Measurements from ENCODE around the gene MRPL23. TPM values are rescaled to one million over a fixed set of nuclear protein-coding genes. Genes with fewer than 3 reads are reported as not detected.

Gene MRPL23
- total and polyA plus RNA-seq, 2 donors (not counting 3 experiments of a cell fraction or from before 2014, with no cell fraction given) = 72.7 to 222 TPM

- Histone ChIP-seq H3K79me2 (ENCODE audit: control insufficient read depth, insufficient read depth, low read length) (no peaks in the 10 kb centered on the region), H2AFZ (ENCODE audit: low read depth, low read length) (no peak overlapping the region), H3K4me1 (ENCODE audit: control insufficient read depth, extremely low read depth, insufficient read depth, low read length) (no peaks in the 10 kb centered on the region), H3K36me3 (ENCODE audit: control insufficient read depth in 2 of 2, extremely low read depth in 1 of 2, insufficient read depth in 2 of 2, low read length in 2 of 2) (no peaks in the 10 kb centered on the region), H3K9ac (replicated peaks; ENCODE audit: extremely low read depth, insufficient read depth, low read length) (no peak overlapping the region), H3K9me1 (replicated peaks; ENCODE audit: control insufficient read depth, extremely low read depth, insufficient read depth, low read length) (no peaks in the 10 kb centered on the region), H4K20me1 (replicated peaks; ENCODE audit: control insufficient read depth, extremely low read depth, insufficient read depth, low read length) (no peaks in the 10 kb centered on the region), H3K4me2 (ENCODE audit: insufficient read depth, low read length) (no peak overlapping the region), H3K27ac (ENCODE audit: insufficient read depth, low read depth, low read length) (no peak overlapping the region), H3K9me3 (replicated peaks; ENCODE audit: control insufficient read depth, insufficient read depth, low read length) (no peaks in the 10 kb centered on the region), H3K27me3 (ENCODE audit: control insufficient read depth in 2 of 2, insufficient read depth in 2 of 2, low read length in 2 of 2) (no peaks in the 10 kb centered on the region), H3K4me3 (replicated peaks in 1 of 3; ENCODE audit: insufficient read depth in 1 of 3, low read depth in 1 of 3, low read length in 3 of 3) (no peak overlapping the region)
- BruUV-seq (replicated peaks) = no TSS peak
- ChIA-PET CTCF (interaction anchor here (1.5 to 2.3 kb wide), 2 partner anchors 88 to 182 kb away, joined by 8 to 12 read pairs; no protein-coding TSS in a partner anchor), POLR2A (no interaction called here)
- intact Hi-C loops (cut with micrococcal nuclease) = no loop called here
- FAIRE-seq (no peak), DNase-seq (ENCODE audit: low read depth, low spot score) (no peak)
- TF ChIP-seq GATA2 (IDR thresholded peaks at IDR 0.05; ENCODE audit: insufficient read depth, insufficient read length, low read depth, low read length) (no peak), EZH2 (IDR thresholded peaks at IDR 0.05; ENCODE audit: borderline replicate concordance, low read depth, low read length, severe bottlenecking) (no peak), FOS (IDR thresholded peaks at IDR 0.05; ENCODE audit: borderline replicate concordance, insufficient read depth, low read length) (no peak), POLR2AphosphoS5 (IDR thresholded peaks at IDR 0.05; ENCODE audit: insufficient read depth, low read depth, low read length) (no peak), POLR2A (IDR thresholded peaks at IDR 0.05; ENCODE audit: low read depth, low read length) (no peak), CTCF (IDR thresholded peaks at IDR 0.05; ENCODE audit: extremely low read depth in 1 of 2, insufficient read depth in 1 of 2, low read depth in 1 of 2, low read length in 2 of 2) (no peak), JUN (IDR thresholded peaks at IDR 0.05; ENCODE audit: borderline replicate concordance, insufficient read depth, insufficient read length, low read depth) (no peak), MYC (IDR thresholded peaks at IDR 0.05; ENCODE audit: low read depth, low read length) (no peak), MAX (IDR thresholded peaks at IDR 0.05; ENCODE audit: insufficient read depth, insufficient read length) (no peak)
- dilution Hi-C loops (cut with MboI; ENCODE audit: extremely low pct_ligation_motif_present, low sequenced_read_pairs) = no loop called here
Measured at GRCh38 chr11:1969776-1970175, 22.6 kb downstream of the MRPL23 start.
